GM23338 (cell line): Measurements from ENCODE around the gene C1orf21. TPM values are rescaled to one million over a fixed set of nuclear protein-coding genes. Genes with fewer than 3 reads are reported as not detected.

Experiments
- ATAC-seq: fragments of 200-7000 bp; cut with Tn5 transposase; 3 replicates; pipeline ENCODE4 v1.9.1; 2020
- DNase-seq: peaks from one replicate; pipeline ENCODE4 v3.0.0-alpha.2; 2015; ENCODE audit warnings: low spot score
- H2AFZ ChIP-seq: fragments of 200-600 bp; sonication (generic); 2 replicates; pipeline ENCODE4 v1.8.0; 2016; ENCODE audit warnings: antibody characterized with exemption, mild to moderate bottlenecking, moderate library complexity
- H3F3A ChIP-seq: fragments of 200-600 bp; sonication (generic); replicated peaks from 2 replicates; pipeline ENCODE4 v1.8.0; 2017; ENCODE audit warnings: antibody characterized with exemption, mixed run types, low read depth
- H3K27ac ChIP-seq: fragments of 200-600 bp; sonication (generic); 2 replicates; pipeline ENCODE4 v1.6.1; 2016; ENCODE audit warnings: low read depth
- H3K27me3 ChIP-seq: fragments of 200-600 bp; sonication (generic); 2 replicates; pipeline ENCODE4 v1.8.0; 2016; ENCODE audit warnings: mild to moderate bottlenecking, mixed run types, moderate library complexity; ENCODE audit not compliant: insufficient read depth
- H3K36me3 ChIP-seq: fragments of 200-600 bp; sonication (generic); 2 replicates; pipeline ENCODE4 v1.8.0; 2016; ENCODE audit warnings: mild to moderate bottlenecking; ENCODE audit not compliant: insufficient read depth
- H3K4me1 ChIP-seq: fragments of 200-600 bp; sonication (generic); 2 replicates; pipeline ENCODE4 v1.8.0; 2016; ENCODE audit warnings: mild to moderate bottlenecking, moderate library complexity; ENCODE audit not compliant: insufficient read depth
- H3K4me2 ChIP-seq: fragments of 200-600 bp; sonication (generic); 2 replicates; pipeline ENCODE4 v1.7.1; 2017; ENCODE audit warnings: mixed run types
- H3K4me3 ChIP-seq: fragments of 200-600 bp; sonication (generic); 2 replicates; pipeline ENCODE4 v1.6.1; 2016; ENCODE audit warnings: mixed run types
- H3K79me2 ChIP-seq: fragments of 200-600 bp; sonication (generic); replicated peaks from 2 replicates; pipeline ENCODE4 v1.8.0; 2017; ENCODE audit warnings: mild to moderate bottlenecking; ENCODE audit not compliant: insufficient read depth
- H3K9me2 ChIP-seq: fragments of 200-600 bp; sonication (generic); 2 replicates; pipeline ENCODE4 v1.8.0; 2017; ENCODE audit not compliant: insufficient read depth
- H4K20me1 ChIP-seq: fragments of 200-600 bp; sonication (generic); replicated peaks from 2 replicates; pipeline ENCODE4 v1.8.0; 2017; ENCODE audit warnings: mild to moderate bottlenecking; ENCODE audit not compliant: insufficient read depth
- H3K27ac Mint-ChIP-seq: 2 replicates; pipeline ENCODE4 v1.8.0; 2020; ENCODE audit warnings: inconsistent platforms, mild to moderate bottlenecking, moderate library complexity, mixed read lengths
- H3K27me3 Mint-ChIP-seq: 3 replicates; pipeline ENCODE4 v1.8.0; 2022; ENCODE audit warnings: low read depth, mild to moderate bottlenecking, moderate library complexity, mixed read lengths, inconsistent platforms; ENCODE audit not compliant: insufficient read depth, poor library complexity
- H3K36me3 Mint-ChIP-seq: 3 replicates; pipeline ENCODE4 v1.8.0; 2021; ENCODE audit warnings: low read depth, mild to moderate bottlenecking, inconsistent platforms, moderate library complexity, mixed read lengths
- H3K4me1 Mint-ChIP-seq: 3 replicates; pipeline ENCODE4 v1.8.0; 2020; ENCODE audit warnings: mild to moderate bottlenecking, inconsistent platforms, mixed read lengths
- H3K4me3 Mint-ChIP-seq: 3 replicates; pipeline ENCODE4 v1.8.0; 2021; ENCODE audit warnings: moderate library complexity, mild to moderate bottlenecking, inconsistent platforms, mixed read lengths
- H3K9me3 Mint-ChIP-seq: 3 replicates; pipeline ENCODE4 v1.8.0; 2020; ENCODE audit warnings: moderate library complexity, mild to moderate bottlenecking, inconsistent platforms, mixed read lengths
- EZH2phosphoT487 ChIP-seq: fragments of 200-600 bp; sonication (generic); IDR thresholded peaks from one replicate; pipeline ENCODE4 v1.8.1; 2018; ENCODE audit warnings: antibody characterized with exemption; ENCODE audit not compliant: unreplicated experiment
- JUNB ChIP-seq: IDR thresholded peaks from one replicate; pipeline ENCODE4 v1.6.1; 2016; ENCODE audit warnings: antibody characterized with exemption; ENCODE audit not compliant: unreplicated experiment
- REST ChIP-seq: IDR thresholded peaks from one replicate; pipeline ENCODE4 v1.6.1; 2018; ENCODE audit warnings: antibody characterized with exemption; ENCODE audit not compliant: unreplicated experiment
- ZNF114 ChIP-seq: fragments of 250-450 bp; sonication (Bioruptor Pico); IDR thresholded peaks from 2 replicates; pipeline ENCODE4 v1.5.0; 2020; ENCODE audit warnings: mild to moderate bottlenecking, moderate library complexity
- ZNF462 ChIP-seq: fragments of 250-450 bp; sonication (Bioruptor Pico); IDR thresholded peaks from 2 replicates; pipeline ENCODE4 v1.5.0; 2020; ENCODE audit warnings: mild to moderate bottlenecking, moderate library complexity
- polyA plus RNA-seq: library from polyadenylated mRNA; unstranded; fragments of >200 nt; fragmentation: Nextera tagmentation; extraction: Ambion mirVana; gene quantifications from 2 replicates; pipeline ENCODE4 v1.2.1, GENCODE V29; 2016
- total RNA-seq: library from RNA; depleted of rRNA; stranded (reverse); fragments of >200 nt; shearing (Covaris generic); gene quantifications from 2 replicates; pipeline ENCODE4 v1.2.3, GENCODE V29; 2014
- TF ChIP-seq, protein P1 (sequence below), 2 experiments: fragments of 200-600 bp in 1 of 2; sonication (generic) in 1 of 2; conservative IDR thresholded peaks; 2 replicates each; pipeline versions ENCODE4 v1.5.1 to v1.6.1; 2016 to 2017; ENCODE audit warnings: antibody characterized with exemption in 2 of 2, low read depth in 2 of 2, mild to moderate bottlenecking in 2 of 2, moderate library complexity in 1 of 2

Gene C1orf21
- total and polyA plus RNA-seq, 2 experiments from 2014 or later, result 28.0 to 40.4 TPM

GRCh38 chr1:184467295-184467694 is 80.5 kb downstream of the C1orf21 start:
- Histone ChIP-seq H3K9me2 (no peaks in the 10 kb centered on the region), H3K4me3 (no peak overlapping the region), H3K79me2 (peaks cover 62% of the 10 kb centered on the region), H3K27ac (no peak overlapping the region), H3K4me1 (peaks cover 6% of the 10 kb centered on the region), H4K20me1 (no peaks in the 10 kb centered on the region), H2AFZ (no peak overlapping the region), H3K27me3 (no peaks in the 10 kb centered on the region), H3K4me2 (no peak overlapping the region), H3K36me3 (no peaks in the 10 kb centered on the region), H3F3A (no peaks in the 10 kb centered on the region)
- TF ChIP-seq REST, result no peak
- no peak for TF ChIP-seq ZNF462
- TF ChIP-seq ZNF114, result no peak
- TF ChIP-seq JUNB, result no peak
- TF ChIP-seq EZH2phosphoT487, result no peak
- TF ChIP-seq, protein P1, sequence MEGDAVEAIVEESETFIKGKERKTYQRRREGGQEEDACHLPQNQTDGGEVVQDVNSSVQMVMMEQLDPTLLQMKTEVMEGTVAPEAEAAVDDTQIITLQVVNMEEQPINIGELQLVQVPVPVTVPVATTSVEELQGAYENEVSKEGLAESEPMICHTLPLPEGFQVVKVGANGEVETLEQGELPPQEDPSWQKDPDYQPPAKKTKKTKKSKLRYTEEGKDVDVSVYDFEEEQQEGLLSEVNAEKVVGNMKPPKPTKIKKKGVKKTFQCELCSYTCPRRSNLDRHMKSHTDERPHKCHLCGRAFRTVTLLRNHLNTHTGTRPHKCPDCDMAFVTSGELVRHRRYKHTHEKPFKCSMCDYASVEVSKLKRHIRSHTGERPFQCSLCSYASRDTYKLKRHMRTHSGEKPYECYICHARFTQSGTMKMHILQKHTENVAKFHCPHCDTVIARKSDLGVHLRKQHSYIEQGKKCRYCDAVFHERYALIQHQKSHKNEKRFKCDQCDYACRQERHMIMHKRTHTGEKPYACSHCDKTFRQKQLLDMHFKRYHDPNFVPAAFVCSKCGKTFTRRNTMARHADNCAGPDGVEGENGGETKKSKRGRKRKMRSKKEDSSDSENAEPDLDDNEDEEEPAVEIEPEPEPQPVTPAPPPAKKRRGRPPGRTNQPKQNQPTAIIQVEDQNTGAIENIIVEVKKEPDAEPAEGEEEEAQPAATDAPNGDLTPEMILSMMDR (conservative IDR thresholded peaks at IDR 0.05; ENCODE audit: low read depth in 2 of 2), result no peak
- no peak for ATAC-seq
- H3K27me3 Mint-ChIP-seq, result no peaks in the 10 kb centered on the region
- peaks cover 8% of the 10 kb centered on the region for H3K4me1 Mint-ChIP-seq
- DNase-seq, result no peak
- H3K9me3 Mint-ChIP-seq, result no peaks in the 10 kb centered on the region
- no peak overlapping the region for H3K4me3 Mint-ChIP-seq
- H3K27ac Mint-ChIP-seq, result no peak overlapping the region
- H3K36me3 Mint-ChIP-seq, result no peaks in the 10 kb centered on the region
